ENCODE measurements around the gene FRY.

FRY gene

GRCh38 chr13:32334671-32335070, 303.1 kb downstream of the FRY start:
- no peaks in the 10 kb centered on the region for H3K9me3 ChIP-seq (ENCODE audit: control insufficient read depth in 1 of 2, low read length in 2 of 2)
- H3K27ac ChIP-seq (ENCODE audit: low read length) = no peak overlapping the region
- no peaks in the 10 kb centered on the region for H3K4me1 ChIP-seq (ENCODE audit: control insufficient read depth in 1 of 2, insufficient read depth in 2 of 2, low read length in 2 of 2)
- no peaks in the 10 kb centered on the region for H3K27me3 ChIP-seq (ENCODE audit: low read depth, low read length)
- no peaks in the 10 kb centered on the region for H3K36me3 ChIP-seq (ENCODE audit: control insufficient read depth in 1 of 2, insufficient read depth in 2 of 2, low read length in 2 of 2)
- no peak overlapping the region for H3K4me3 ChIP-seq (ENCODE audit: low read depth in 1 of 2, low read length in 2 of 2)

DNA sequence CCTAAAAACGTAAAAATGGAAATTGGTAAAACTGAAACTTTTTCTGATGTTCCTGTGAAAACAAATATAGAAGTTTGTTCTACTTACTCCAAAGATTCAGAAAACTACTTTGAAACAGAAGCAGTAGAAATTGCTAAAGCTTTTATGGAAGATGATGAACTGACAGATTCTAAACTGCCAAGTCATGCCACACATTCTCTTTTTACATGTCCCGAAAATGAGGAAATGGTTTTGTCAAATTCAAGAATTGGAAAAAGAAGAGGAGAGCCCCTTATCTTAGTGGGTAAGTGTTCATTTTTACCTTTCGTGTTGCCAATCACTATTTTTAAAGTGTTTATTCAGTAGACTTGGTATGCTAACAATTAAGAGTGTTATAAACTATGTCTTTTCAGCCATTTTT, 309.3 kb downstream of the FRY start:
- Histone ChIP-seq H3K36me3 (ENCODE audit: control insufficient read depth in 1 of 2, insufficient read depth in 2 of 2, low read length in 2 of 2) (no peaks in the 10 kb centered on the region), H3K27me3 (ENCODE audit: low read depth, low read length) (no peaks in the 10 kb centered on the region), H3K4me3 (ENCODE audit: low read depth in 1 of 2, low read length in 2 of 2) (no peak overlapping the region), H3K4me1 (ENCODE audit: control insufficient read depth in 1 of 2, insufficient read depth in 2 of 2, low read length in 2 of 2) (no peaks in the 10 kb centered on the region), H3K27ac (ENCODE audit: low read length) (no peak overlapping the region), H3K9me3 (ENCODE audit: control insufficient read depth in 1 of 2, low read length in 2 of 2) (no peaks in the 10 kb centered on the region)

GRCh38 chr13:32347651-32348050, 316.1 kb downstream of the FRY start:
- Histone ChIP-seq H3K27me3 (ENCODE audit: low read depth, low read length) (no peaks in the 10 kb centered on the region), H3K4me3 (ENCODE audit: low read depth in 1 of 2, low read length in 2 of 2) (no peak overlapping the region), H3K27ac (ENCODE audit: low read length) (no peak overlapping the region), H3K36me3 (ENCODE audit: control insufficient read depth in 1 of 2, insufficient read depth in 2 of 2, low read length in 2 of 2) (no peaks in the 10 kb centered on the region), H3K4me1 (ENCODE audit: control insufficient read depth in 1 of 2, insufficient read depth in 2 of 2, low read length in 2 of 2) (no peaks in the 10 kb centered on the region), H3K9me3 (ENCODE audit: control insufficient read depth in 1 of 2, low read length in 2 of 2) (no peaks in the 10 kb centered on the region)
